ENCODE measurements around the gene ZBED1.
"Not testable (repeated sequence)": the region's sequence is repeated elsewhere in the genome, so short reads cannot be mapped to it uniquely, and the experiment has no call there.

Gene ZBED1

GRCh38 chrX:2497961-2498780, 2.6 kb downstream of the ZBED1 start:
- DNase-seq (ENCODE audit: low spot score), result no peak

DNA sequence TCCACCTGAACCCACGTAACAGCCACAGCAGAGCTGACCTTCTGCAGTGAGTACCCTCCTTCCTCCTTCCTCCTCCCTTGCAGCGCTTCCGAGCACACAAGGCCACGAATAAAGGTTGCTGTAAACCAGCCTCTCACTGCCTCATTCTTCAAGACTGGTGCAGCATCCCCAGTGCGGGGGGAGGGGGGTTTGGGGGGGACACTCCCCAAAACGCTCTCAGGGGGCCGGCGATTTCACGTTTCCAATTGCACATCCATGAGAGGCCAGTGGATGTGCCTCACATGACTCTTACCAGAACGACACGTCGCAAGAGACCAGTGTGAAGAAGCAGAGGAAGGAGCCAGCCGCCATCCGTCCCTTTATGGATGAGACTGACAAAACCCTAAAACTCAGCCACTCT, 5.2 kb downstream of the ZBED1 start:
- DNase-seq (ENCODE audit: low spot score), result no peak

GRCh38 chrX:2492531-2493218, 8.1 kb downstream of the ZBED1 start:
- DNase-seq (ENCODE audit: low spot score), result no peak

DNA sequence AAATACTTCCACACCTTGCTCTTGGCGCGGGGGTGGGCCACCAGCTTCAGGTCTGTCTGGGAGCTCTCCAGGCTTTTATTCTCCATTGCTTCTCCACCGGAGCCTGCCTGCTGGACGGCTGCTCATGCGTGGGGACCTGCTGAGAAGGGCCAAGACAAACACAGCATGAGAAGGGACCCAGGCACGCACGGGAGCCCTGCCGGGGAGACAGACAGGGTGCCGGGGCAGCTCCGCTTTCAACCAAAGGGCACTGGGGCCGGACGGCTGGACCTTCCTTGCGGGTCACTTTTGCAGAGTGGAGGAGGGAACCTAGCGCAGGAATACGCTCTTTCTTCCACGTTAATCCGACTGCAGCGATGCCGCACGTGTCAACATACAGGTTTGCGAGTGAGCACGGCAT, 10.1 kb downstream of the ZBED1 start:
- DNase-seq (ENCODE audit: low spot score), result no peak

DNA sequence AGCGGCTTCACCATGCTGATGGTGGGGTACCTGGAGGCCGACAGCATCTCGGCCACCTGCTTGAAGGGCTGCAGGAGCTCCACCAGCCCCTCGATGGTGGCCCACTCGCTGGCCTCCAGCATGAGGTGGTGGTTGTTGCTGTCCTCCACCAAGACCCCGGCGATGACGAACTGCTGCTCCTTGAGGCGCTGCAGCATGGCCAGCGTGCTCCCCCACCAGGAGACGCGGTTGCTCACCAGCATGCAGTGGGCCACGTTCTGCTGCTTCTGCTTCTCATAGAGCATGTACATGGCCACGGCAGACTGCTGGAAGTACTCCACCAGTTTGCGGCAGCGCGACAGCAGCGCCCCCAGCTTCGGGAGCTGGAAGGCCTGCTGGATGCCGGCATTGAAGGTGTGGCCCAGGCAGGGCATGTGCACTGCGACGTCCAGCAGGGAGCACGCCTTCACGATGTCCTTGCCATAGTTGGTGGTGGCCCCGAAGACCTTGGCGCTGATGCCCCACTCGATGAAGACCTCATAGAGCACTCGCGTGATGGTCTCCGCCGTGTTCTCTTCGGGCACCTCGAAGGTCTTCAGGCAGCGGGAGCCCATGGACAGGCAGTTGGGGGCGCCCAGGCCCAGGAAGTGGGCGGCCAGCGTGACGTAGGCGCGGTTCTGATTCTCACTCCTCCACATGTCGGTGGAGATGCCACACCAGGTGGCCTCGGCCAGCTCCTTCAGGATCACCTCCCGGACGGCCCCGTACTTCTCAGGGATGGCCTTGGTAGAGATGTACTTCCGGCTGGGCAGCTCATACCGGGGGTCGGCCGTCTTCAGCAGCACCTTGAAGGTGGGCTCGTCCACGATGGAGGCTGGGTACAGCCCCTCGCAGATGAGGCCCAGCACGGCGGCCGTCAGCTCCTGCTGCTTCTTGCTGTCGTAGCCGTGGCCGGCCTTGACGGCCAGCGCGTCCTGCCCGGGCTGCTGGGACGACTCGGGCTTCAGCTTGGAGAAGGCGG, 11.0 kb downstream of the ZBED1 start:
- DNase-seq (ENCODE audit: low spot score), result no peak

DNA sequence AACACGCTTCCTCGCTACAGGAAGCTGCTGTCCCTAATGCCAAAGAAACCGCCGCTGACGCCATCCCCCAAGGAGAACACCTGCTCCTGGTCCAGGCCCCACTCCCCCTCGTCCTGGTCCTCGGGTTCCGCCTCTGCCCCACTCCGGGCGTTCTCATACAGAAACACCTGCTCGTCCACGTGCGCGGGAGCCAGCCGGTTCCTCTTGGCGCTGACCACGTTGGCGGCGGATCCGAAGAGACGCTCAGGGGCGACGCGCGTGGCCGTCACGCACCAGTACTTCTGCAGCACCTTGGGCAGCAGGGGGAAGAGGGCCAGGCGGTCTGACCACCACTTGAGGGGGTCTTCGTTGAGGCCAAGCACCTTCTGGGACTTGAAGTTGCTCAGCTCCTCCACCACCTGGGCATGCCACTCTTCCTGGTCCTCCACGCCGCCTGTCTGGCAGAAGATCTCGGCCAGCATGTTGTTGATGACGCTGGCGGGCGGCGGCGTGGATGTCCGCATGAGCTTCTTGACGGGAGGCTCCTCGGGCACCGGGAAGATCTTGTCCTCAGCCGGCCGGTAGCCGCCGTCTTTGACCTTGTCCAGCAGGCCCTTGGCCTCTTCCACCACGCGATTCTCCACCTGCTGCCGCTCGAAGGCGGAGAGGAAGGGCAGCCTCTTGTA, 12.0 kb downstream of the ZBED1 start:
- no peak for DNase-seq (ENCODE audit: low spot score)

DNA sequence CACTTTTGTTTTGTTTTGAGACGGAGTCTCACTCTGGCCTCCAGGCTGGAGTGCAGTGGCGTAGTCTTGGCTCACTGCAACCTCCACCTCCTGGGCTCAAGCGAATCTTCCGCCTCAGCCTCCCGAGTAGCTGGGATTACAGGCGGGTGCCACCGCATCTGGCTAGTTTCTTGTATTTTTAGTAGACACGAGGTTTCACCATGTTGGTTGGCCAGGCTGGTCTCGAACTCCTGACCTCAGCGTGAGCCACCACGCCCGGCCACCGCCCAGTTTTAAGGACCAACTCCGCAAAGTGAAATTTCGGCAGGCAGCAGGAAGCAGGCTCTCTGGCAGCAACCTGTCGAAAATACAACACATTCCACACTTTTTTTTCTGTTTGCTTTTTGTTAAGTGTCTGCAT, 13.4 kb downstream of the ZBED1 start:
- DNase-seq (ENCODE audit: low spot score), result no peak

DNA sequence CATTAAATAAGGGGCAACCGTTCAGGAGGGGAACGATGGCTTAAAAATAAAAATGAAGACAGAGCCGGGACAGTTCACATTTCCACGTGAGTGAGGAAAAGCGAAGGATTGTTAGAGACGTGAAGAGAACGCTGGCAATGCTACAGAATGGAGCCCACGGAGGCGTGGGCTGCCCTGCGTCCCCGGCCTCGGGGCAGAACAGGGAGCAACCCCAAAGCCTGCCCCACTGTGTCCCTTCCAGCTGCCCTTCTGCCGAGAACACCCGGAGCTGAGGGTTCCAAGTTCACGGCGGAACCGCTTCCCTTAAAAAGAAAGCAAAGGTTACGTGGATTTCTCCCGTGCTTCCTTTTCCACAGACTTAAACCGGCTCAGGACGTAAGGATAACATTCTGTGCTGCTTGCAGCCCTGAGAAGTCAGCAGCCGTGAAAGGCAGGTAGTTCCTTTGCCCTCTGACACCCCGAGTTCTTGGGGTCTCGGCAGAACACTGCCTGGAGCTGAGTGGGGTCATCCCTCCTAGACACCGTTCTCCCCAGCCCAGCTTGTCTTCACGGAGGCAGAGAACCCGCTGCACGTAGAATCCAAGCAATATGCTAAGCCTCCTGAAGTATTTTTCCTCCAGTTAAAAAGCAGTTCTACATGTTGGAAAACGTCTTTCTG, 14.2 kb downstream of the ZBED1 start:
- no peak for DNase-seq (ENCODE audit: low spot score)

GRCh38 chrX:2485789-2486345, 14.9 kb downstream of the ZBED1 start:
- no peak for DNase-seq (ENCODE audit: low spot score)

DNA sequence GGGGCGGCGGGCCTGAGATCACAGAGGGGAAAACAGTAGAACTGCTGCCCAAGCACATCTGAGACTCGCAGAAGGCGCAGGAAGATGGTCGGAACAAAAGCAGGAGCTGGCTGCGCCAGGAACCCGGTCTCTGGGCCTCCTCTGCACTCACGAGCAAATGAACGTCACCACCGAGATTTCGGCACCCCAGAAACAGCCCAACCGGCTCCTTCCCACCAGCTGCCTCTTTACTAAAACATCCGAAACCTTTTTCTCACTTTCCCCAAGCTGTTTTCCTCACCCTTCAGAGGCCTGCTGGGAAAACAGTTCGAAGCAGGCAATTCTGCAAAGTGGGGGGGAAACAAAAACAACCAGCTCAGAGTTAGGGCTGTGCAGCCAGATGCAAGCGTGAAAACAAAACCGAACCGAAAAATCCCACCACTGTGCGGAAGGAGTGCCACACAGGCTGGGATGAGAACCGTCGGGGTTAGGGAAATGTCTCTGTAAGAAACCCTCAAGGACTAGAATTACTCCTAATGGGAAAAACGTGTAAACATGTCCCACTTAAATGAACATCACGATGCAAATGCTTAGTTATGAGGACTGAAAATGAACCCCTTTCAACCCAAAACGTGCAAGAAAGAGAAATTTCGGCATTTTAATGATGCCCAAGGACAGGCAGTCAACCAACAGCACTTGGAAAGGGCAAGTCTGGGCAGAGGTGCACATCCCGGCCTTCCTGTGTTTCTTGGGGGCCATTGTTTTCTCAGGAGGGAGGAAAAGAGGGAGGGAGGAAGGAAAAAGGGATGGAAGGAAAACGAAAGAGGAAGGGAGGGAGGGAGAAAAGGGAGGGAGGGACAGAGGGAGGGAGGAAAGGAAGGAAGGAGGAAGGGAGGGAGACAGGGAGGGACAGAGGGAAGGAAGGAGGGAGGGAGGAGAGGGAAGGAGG, 15.8 kb downstream of the ZBED1 start:
- DNase-seq (ENCODE audit: low spot score), result no peak

DNA sequence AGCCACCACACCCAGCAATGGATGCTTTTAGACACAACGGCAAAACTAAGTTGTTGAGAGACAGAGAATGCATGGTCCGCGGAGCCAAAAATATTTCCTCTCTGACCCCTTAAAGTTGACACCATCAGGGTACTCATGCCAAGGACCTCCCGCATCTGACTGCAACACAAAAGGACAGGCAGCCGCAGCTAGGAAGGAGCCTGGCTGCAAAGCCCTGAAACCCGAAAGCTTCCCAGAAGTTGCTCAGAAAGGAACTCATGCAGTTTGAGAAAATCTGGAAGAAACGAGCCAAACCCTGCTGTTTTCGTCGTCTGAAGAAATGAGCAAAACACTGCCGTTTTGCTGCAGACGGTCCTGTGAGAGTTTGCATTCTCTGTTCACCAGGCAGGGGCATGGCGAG, 16.5 kb downstream of the ZBED1 start:
- no peak for DNase-seq (ENCODE audit: low spot score)

GRCh38 chrX:2483398-2484060, 17.2 kb downstream of the ZBED1 start:
- no peak for DNase-seq (ENCODE audit: low spot score)

GRCh38 chrX:2481597-2481996, 19.2 kb downstream of the ZBED1 start:
- not testable (repeated sequence) for DNase-seq (ENCODE audit: low spot score)

DNA sequence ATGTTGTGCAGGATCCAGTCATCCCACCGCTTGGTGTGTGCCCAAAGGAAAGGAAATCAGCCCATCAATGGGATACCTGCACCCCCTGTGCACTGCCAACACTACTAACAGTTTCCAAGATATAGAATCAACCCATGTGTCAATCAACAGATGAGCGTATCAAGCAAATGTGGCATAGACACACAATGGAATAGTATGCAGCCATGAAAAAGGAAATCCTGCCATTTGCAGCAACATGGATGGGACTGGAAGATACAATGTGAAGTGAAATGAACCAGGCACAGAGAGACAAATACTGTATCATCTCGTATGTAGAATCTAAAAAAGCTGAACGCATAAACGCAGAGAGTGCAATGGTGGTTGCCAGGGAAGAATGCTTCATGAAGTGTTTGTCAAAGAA, 20.8 kb downstream of the ZBED1 start:
- DNase-seq (ENCODE audit: low spot score), result not testable (repeated sequence)

- no peak for DNase-seq (ENCODE audit: low spot score)
Measured at GRCh38 chrX:2479420-2479780, 21.4 kb downstream of the ZBED1 start.

GRCh38 chrX:2478546-2479419, 22.0 kb downstream of the ZBED1 start:
- no peak for DNase-seq (ENCODE audit: low spot score)

DNA sequence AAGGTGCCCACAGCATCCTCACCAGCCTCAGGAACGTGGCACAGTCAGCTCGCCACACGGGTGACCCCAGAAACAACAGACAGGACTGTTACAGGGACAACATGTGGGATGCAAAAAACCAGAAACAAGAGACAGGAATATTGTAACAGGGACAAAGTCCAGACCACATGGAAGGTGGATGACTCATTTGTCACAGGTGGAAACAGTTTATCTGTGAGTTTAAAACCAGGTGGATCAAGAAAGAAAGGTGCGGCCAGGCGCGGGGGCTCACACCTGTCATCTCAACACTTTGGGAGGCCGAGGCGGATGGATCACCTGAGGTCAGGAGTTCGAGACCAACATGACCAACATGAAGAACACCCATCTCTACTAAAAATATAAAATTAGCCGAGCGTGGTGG, 23.5 kb downstream of the ZBED1 start:
- not testable (repeated sequence) for DNase-seq (ENCODE audit: low spot score)

DNA sequence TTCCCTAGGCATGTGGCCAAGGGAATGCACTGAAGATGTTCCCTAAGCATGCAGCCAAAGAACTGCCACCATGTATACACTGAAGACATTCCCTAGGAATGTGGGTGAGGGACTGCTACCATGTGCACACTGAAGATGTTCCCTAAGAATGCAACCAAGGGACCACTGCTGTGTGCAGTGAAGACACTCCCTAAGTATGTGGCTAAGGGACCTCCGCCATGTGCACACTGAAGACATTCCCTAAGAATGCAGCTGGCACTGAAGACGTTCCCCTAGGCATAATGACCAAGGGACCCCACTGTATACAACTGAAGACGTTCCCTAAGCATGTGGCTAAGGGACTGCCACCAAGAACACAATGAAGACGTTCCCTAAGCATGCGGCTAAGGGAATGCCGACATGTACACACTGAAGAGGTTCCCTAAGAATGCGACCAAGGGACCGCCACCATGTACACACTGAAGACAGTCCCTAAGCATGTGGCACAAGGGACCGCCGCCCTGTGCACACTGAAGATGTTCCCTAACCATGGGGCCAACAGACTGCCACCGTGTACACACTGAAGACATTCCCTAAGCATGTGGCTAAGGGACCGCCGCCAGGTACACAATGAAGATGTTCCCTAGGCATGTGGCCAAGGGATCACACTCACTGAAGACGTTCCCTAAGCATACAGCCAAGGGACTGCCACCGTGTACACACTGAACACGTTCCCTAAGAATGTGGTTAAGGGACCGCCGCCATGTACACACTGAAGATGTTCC, 25.6 kb downstream of the ZBED1 start:
- DNase-seq (ENCODE audit: low spot score), result no peak
